Endothelial cell of hepatic sinusoid (primary cell): ENCODE measurements around the gene C2orf15.
"Not testable (repeated sequence)": the region's sequence is repeated elsewhere in the genome, so short reads cannot be mapped to it uniquely, and the experiment has no call there.

Experiments
- in situ Hi-C: cut with HindIII; loops from 2 replicates; pipeline ENCODE4 v1.10.0; 2017; ENCODE audit warnings: low sequenced_read_pairs

The C2orf15 gene

DNA sequence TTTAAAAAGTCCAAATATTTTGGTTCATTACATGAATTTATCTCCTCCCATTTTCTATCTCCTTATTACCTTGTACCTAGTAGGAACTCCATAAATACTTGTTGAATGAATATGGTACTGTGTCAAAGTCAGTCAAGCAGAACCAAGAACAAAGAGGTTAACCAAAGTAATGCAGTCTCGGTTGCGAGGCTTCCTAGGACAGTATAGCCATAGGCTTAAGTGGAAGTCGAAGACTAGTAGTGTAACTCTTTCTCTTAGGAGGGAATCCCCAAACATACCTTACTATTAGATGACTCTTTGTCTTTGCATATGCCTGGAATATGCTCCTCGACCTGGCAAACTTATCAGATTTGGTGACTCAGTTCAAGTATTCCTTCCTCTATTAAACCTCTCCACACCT is 18.1 kb downstream of the C2orf15 start:
- in situ Hi-C loops: no loop called here

DNA sequence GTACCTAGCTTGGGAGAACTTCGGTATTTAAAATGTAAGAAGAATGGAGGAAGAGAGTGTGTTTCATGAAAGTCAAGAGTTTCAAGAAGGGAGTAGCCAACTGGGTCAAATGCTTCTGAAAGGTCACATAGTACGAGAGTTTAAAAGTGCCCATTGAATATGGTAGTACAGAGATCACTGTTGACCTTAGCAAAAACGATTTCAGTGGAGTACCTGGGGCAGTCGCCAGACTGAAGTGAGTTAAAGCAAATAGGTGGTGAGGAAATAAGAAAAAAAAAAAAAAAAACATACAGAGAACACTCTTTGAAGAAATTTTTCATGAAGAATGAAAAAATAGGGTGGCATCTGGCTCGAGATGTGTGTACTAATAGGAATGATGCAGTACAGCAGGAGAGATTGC is 24.7 kb downstream of the C2orf15 start:
- in situ Hi-C loops: no loop called here

- in situ Hi-C loops: no loop called here
Observed at GRCh38 chr2:99169534-99169933, 28.0 kb downstream of the C2orf15 start.

GRCh38 chr2:99171377-99172140 is 30.1 kb downstream of the C2orf15 start:
- in situ Hi-C loops: no loop called here

DNA sequence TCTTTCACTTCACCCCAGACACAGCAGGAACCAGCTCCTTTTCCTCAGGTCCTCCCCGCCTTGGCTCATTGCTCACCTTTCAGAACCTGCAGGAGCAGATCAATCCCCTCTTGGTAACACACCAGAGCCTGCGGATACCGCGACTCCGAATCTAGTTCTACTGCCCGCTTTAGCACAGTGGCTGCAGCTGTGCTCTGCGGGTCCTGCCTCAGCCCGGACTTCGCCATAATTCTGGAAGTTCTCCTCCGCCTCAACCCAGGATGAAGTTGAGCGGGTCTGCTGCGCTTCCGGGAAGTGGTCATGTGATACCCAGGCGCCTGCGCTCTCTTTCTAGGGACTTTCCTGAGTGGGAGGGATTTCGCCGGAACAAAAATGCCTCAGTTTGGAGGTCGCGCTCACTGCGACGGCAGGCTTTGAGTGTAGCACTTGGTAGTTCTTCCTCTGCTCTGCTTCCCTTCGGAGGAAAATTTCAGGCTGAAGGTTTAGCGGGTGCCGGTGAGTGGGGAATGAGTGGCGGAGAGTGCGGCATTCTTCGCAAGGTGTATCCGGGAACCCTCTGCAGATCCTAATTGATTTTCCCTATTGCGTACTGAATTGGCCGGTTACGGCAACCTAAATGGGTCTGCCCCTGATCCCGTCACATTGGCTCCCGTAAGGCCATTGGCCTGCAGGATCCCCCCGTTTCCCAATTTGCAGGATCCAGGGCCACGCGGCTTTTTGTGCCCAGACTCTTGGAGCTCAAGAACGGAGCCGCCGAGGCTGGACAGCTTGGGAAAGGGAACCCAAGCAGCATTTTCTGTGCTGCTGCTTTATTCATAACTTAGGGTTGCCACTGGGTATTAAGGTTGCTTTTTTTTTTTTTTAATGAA is 39.5 kb downstream of the C2orf15 start, which contains the start of the genes MITD1 and MRPL30:
TSS of gene MITD1 (minus strand) at position 304 of the 869 bp plus-strand sequence. CDS start at position 227, 77 bp downstream.
TSS of gene MRPL30 (plus strand) at position 430 of the 869 bp plus-strand sequence. CDS start 5,020 bp downstream, outside the sequence.
- in situ Hi-C loops: no loop called here

DNA sequence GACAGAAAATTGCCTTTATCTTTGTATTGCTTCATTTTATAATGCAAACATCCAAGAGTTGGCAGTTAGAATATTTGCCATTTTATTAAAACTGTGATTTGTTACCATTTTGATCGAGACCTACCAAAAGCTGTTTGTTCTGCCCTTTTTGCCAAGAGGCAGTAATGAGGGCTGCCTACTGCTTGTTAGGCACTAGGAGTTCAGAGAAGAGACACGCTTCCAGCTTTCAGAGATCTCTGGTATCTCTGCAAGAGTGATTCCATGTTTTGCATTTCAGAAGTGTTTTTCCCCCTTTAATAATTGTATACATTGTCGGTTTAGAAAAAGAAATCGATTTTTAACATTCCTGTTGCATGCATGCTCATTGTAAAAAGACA is 40.1 kb downstream of the C2orf15 start:
- in situ Hi-C loops: no loop called here

- in situ Hi-C loops: no loop called here
Observed at GRCh38 chr2:99183025-99183424, 41.5 kb downstream of the C2orf15 start.

- in situ Hi-C loops: no loop called here
Observed at GRCh38 chr2:99184811-99185210, 43.3 kb downstream of the C2orf15 start.

- in situ Hi-C loops: no loop called here
Observed at GRCh38 chr2:99187011-99187410, 45.5 kb downstream of the C2orf15 start.

DNA sequence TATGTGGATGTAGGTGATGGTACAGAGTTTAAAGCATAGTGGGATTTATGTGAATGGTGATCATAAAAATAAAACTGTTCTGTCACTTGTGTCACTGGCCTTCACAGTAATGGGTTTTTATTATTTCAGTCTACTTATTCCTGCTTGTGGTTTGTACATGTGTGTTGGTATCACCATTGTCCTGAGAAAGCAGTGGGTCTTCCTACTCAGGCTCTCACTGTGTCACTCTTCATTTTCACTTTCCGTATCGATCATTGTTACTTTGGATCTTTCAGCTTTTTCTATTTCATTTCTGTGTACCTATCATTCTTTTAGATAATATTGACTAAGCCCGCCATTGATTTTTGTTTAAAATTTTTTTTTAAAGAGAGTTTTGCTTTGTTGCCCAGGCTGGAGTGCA is 46.9 kb downstream of the C2orf15 start:
- in situ Hi-C loops: no loop called here

- in situ Hi-C loops: no loop called here
Observed at GRCh38 chr2:99190548-99190947, 49.0 kb downstream of the C2orf15 start.

DNA sequence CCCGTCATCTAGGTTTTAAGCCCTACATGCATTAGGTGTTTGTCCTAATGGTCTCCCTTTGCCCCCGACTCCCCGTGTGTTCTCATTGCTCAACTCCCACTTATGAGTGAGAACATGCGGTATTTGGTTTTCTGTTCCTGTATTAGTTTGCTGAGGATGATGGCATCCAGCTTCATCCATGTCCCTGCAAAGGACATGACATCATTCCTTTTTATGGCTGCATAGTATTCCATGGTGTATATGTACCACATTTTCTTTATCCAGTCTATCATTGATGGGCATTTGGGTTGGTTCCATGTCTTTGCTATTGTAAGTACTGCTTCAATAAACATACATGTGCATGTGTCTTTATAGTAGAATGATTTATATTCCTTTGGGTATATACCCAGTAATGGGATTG is 50.9 kb downstream of the C2orf15 start:
- in situ Hi-C loops: not testable (repeated sequence)

DNA sequence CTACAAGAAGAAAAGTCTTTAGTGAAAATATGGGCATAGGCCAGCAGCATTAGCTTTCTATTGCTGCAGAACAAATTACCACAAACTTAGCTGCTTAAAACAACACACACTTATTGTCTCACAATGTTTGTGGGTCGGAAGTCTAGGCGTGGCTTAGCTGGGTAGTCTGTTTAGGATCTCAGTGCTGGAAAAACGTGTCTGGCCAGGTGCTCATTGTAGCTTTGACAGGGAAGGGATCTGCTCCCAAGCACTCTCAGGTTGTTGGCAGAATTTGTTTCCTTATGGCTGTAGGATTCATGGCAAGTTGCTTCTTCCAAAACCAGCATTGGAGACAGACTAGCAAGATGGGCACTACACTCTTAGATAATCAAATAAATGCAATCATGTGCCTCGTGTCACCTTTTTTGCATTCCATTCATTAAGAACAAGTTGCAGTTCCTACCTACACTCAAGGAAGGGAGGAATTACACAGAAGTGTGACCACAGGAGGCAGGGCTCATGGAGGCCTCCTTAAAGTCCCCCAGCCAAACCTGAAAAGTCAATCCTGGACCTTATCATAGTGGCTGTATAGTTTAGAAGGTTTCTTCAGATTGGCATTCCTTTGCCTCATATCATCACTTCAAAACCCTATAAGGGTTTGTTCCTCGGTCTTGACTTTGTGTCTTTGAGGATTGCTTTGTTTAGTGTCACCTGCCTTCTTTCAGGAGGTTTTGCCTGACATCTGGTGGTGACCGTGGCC is 56.8 kb downstream of the C2orf15 start:
- in situ Hi-C loops: no loop called here

GRCh38 chr2:99200076-99200800 is 58.7 kb downstream of the C2orf15 start:
- in situ Hi-C loops: no loop called here
